ENCODE data around the gene ECHS1.

ECHS1 gene

DNA sequence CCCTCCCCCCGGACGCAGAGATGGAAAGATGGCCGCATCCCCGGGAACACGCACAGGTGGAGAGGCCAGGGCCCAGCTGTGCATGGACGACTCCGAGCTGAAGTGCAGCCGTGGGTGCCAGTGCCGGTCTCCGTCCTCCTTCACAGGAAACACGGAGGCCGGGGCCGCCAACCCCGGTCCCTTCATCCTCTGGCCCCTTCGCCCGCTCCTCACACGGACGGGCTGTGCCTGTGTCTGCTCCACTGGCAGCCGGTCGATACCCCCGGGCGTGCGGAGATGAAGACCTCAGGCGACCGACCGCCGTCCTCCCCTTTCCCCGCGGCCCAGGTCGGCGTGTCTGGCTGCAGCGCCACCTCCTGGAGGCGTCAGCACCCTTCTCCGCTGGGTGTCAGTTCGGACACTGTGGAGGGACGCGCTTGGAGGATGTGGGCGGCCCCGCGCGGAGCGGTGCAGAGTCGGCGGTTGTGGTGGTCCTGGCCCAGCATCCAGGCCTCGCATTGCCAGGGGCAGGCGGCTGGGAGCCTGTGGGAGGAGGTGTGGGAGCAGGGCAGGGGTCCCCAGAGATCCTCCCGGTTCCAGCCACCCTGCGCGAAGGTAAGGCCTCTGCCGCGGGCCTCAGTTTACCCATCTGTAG lies 54.5 kb downstream of the ECHS1 start:
- peak; percentile 73 for DNase-seq

DNA sequence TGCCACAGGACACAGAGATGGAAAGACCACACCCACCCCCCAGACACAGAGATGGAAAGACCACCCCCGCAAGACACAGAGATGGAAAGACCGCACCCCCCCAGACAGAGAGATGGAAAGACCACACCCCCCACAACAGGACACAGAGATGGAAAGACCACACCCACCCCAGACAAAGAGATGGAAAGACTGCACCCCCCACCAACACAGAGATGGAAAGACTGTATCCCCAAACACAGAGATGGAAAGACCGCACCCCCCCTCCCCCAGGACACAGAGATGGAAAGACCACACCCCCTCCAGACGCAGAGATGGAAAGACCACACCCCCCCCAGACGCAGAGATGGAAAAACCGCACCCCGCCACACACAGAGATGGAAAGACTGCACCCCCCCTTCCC lies 56.4 kb downstream of the ECHS1 start:
- no peak for DNase-seq

DNA sequence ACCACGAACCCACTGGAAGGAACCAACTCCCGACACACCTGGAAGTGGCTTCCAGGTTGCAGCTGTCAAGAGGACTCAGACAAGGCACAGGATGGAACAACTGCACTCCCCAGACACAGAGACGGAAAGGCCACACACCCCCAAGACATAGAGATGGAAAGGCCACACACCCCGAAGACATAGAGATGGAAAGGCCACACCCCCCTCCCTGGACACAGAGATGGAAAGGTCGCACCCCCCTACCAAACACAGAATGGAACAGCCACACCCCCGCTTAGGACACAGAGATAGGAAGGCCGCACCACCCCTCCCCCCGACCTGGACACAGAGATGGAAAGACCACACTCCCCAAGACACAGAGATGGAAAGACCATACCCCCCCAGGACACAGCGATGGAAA lies 56.9 kb downstream of the ECHS1 start:
- no peak for DNase-seq

DNA sequence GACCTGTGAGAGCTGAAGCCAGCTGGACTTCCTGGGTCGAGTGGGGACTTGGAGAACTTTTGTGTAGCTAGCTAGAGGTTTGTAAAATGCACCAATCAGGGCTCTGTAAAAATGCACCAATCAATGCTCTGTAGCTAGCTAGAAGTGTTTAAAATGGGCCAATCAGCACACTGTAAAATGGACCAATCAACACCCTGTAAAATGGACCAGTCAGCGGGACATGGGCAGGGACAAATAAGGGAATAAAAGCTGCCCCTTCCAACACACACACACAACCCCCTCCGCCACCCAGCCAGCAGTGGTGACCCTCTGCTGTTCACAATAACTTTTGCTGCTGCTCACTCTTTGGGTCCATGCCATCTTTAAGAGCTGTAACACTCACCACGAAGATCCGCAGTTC lies 57.3 kb downstream of the ECHS1 start:
- DNase-seq: peak; percentile 25

DNA sequence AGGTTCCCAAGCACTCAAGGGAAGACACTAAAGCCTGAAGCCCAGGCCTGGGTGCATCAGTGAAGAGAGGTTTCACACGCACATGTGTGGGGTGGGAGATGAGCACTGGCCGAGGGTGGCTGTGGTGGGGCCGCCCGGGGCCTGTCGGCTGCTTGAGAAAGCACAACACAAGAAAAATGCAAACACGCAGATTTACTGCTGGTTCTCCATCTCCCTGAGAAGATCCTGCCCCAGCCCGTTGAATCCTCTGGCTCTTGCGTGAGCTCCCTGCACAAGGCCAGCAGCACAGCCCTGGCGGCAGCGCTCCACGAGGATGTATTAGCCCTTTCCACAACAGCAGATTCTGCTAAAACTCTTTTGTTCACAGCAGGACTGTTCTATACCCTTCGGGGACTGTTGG lies 58.2 kb downstream of the ECHS1 start:
- DNase-seq: no peak

DNA sequence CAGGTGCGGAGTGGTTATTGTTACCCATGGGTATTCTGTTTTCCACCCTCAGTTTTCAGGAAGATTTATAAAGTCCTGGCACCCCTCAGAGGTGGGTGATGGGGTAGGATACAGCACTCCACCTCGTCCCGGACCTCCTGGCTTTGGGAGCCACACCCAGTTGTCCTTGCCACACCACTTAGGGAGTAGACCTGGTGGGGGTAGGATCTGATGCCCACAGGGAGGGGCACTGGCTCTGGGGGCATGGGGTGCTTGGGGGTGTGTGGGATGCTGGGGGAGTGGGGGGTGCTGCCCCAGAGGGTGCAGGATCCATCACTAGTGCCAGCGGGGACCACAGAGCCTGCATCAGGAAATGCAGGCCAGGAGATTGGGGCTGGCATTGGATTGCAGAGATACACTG lies 60.0 kb downstream of the ECHS1 start:
- no peak for DNase-seq

DNA sequence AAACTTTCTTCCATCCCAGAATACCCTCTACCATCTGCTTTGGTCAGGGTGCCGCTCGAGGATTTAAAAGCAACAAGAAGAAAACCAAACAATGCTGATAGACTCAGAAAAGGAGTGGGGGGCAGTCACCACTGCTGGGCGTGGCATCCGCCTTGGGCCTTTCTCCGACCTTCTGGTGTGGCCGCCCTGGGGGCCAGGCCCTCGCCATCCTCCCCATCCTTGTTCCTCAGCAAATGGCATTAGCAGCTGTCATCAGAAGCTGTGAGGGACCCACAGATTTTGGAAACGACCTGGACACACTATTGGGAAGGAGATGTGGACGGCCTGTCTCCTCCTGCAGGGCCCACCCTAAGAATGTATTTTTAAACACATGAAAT lies 60.4 kb downstream of the ECHS1 start:
- DNase-seq: no peak

Measured in activated CD4-positive, alpha-beta T cell treated with anti-CD3 and anti-CD28 coated beads, Interleukin-2, amount 50 U/mL, for 16 hours (primary cell).